GOT3 (cell line): ENCODE results near the gene EEFSEC.

Experiments used
- DNase-seq: peaks from one replicate; lab custom pipeline; 2025; ENCODE audit warnings: mixed read lengths; lab: John Stamatoyannopoulos, UW

EEFSEC gene

GRCh38 chr3:128447561-128448013, 294.3 kb downstream of the EEFSEC start:
- no peak for DNase-seq

GRCh38 chr3:128448491-128448890, 295.2 kb downstream of the EEFSEC start:
- no peak for DNase-seq

GRCh38 chr3:128449111-128449638, 295.9 kb downstream of the EEFSEC start:
- no peak for DNase-seq

GRCh38 chr3:128452120-128452519, 298.8 kb downstream of the EEFSEC start:
- no peak for DNase-seq

DNA sequence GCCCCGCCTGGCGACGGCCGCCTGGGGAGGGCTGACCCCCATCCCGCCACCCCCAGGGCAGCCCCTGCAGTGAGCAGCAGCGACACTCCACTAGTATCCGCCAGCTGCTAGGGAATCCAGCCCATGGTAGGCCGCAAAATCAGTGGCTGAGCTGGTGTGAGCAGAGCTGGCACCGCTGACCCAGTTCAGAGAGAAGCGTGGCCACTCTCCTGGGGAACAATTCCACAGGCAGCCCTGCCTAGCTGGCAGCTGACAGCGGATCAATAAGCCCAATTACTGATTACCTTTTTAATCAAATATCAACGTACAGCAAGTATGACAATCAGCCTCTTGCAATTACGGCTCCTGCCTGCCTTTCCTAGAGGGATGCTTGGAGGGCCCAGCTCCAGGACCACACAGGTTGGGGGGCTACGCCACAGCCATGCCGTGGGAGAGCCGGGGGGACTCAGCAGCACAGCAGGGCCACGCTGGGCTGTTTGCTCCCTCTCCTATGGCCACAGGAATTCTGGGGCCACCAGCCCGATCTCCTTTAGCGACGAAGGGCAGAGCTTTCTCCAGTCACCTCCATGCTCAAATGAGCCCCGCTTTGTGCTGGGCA, 299.5 kb downstream of the EEFSEC start:
- DNase-seq: no peak

DNA sequence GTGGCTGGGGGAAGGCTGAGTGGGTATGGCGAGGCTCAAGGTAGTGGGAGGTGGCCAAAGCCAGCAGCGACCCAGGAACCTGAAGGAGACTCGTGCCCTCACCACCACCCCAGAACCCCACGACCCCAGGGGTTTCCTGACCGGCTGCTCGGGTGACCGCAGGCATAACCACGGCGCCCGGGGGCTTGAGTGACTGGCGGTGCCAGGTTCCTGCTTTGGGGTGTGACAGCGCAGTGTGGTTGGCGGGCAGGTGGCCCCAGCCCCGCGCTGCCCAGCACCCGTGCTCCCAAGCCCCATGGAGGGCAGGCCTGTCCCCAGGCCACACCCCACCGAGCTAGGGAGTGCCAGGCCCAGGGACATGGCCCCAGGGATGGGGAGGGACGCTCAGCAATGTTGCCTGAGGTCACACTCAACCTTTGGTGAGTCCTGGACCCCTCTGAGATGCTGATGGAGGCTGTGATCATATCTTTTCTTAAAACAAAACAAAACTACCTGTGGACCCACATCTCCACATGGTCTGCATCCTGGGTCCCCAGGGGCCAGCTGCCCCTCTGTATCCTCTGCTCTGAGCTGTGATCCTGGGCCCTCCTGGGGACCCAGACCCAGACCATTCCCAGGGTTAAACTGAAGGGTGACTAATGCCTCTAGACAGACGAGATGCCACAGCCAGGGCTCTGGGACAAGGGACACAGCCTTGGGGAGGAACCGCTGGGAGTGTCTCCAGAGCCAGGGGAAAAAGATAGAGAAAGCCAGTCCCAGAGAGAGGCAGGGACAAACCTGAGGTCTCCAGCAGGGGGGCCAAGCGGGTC, 300.4 kb downstream of the EEFSEC start:
- no peak for DNase-seq

GRCh38 chr3:128454310-128454618, 301.0 kb downstream of the EEFSEC start:
- no peak for DNase-seq

GRCh38 chr3:128455116-128455515, 301.8 kb downstream of the EEFSEC start:
- DNase-seq: no peak

DNA sequence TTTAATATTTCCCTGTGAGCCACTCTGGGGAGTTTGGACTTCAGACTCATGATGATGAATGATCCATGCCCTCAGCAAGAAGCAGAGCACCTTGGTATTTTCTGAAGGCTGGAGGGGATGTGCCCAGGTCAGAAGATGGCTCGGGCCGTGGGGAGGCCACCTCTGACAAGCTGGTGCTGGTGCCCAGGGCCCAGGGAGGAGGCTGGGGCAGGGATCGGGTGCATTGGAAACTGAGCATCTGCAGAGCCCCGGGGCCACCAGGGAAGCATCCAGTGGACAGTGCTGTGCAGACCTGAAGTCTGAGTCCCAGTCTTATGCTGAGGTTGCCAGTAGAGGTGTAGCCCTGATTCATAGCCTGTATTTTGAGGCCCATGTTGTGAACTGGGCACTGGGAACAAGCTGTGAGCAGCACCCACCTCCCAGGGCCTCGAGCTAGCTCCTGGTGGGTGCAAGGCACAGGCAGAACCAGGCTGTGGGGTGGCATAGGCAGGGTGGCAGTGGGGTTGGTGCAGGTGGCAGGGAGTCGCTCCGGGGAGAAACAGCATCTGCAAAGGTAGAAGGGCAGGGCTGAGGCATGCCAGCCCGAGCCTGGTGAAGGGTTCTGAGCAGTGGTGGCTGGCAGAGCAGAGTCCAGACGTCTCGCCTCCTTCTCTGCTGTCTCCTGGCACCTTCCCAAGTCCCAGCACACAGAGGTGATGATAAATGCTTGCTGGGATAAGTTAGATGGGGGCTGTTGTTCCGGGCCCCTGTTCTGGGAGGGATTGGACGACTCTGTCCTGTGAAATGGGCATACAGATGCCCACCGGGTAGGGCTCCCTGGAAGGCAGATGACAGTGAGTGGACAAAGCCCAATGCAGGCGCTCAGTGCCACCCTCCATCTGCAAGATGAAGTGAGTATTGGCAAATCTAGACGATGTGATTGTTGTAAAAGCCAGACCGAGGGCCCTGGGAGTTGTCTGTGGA, 302.8 kb downstream of the EEFSEC start:
- no peak for DNase-seq

- no peak for DNase-seq
These were observed 303.8 kb downstream of the EEFSEC start for GRCh38 chr3:128456776-128457715.

- no peak for DNase-seq
These were observed 304.7 kb downstream of the EEFSEC start for GRCh38 chr3:128457937-128458336.
